Activated T-cell treated with anti-CD3 and anti-CD28 coated beads for 24 hours (primary cell): Measurements from ENCODE around the gene IGSF21.

Experiments
- DNase-seq: peaks from one replicate; pipeline ENCODE4 v3.0.0-alpha.2; 2020; ENCODE audit warnings: low read depth

The IGSF21 gene

DNA sequence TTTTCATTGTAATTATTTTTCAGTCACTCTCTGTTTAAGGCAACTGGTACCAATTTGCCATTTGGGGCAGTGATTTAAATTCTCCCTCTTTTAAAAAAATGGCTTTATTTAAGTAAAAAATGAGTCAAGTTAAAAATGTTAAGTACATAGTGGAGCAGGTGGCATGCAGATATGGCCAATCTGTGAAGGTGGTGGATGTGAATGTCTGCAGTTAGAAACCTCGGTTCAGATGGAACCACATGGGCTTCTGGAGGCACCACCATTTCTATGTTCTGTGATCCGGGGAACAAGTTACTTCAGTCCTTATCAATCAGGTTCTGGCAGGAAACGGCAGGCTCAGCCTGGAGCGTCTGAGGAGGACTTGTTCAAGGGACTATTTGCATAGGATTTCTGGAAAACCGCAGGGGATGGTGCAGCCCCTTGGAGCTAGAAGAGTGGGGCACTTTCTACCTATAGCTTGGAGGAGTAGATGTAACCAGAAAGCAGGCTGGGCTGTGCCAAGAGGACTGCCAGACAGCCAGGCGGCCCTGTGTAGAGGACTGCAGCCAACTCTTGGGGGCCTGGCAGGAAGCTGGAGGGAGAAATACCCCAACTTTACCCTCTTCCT is 12.3 kb downstream of the IGSF21 start:
- no peak for DNase-seq

- DNase-seq: no peak
These were observed 13.0 kb downstream of the IGSF21 start for GRCh38 chr1:18120638-18121037.

DNA sequence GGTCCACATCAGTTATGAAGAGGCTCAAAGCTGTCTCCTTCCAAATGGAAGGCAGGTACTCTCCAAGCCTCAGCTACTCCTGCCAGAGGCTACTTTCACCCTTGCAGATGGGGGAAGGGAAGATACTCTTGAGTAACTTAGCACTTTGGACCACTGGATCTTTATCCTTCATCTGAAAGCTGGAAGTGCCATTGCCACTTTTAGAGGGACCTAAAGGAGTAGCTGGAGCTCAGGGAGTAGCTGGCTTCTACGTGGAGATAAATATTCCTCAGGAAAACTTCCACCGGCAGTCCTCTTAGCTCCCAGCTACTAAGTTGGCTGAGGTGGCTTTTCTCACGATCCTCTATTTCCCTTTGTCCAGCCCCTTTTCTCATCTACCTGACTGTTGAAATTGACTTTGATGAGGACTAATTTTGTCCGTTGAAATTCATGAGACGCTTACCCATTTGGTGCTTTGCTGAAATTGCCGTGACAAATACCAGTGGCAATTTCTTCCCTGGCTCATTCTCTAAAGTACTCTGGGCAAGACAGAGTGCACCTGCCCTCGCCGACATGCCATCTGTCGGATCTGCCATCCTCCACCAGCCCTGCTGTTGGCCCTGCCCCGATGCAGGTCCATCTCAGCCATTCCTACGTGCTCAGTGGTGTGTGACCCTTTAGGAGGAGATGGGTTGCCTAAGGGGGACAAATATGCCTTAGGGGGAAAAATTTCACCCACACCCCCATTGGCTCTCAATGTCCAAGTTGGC is 13.6 kb downstream of the IGSF21 start:
- DNase-seq: no peak

DNA sequence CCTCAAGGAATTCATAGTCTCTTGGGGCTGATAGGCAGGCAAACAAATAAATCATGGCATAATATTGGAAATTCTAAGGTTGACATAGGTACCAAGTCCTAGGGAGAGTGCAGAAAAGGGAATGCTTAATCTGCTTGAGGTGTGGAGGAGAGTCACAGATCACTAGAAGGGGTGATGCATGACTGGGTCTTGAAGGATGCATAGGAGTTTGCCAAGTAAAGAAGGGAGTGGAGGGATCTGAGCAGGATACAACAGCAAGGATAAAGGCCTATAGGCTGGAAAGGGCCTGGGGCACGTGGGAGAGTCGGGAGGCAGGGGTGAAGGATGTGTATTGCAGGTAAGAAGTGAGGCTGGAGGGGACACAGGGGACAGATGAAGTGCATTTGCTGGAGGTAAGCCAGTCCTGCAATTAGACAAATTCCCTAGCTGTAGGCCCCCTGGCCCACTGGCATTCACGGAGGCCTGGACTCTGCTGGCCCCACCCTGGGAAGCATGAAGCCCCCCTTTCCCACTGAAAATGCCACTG is 15.9 kb downstream of the IGSF21 start:
- DNase-seq: no peak

- DNase-seq: no peak
These were observed 17.4 kb downstream of the IGSF21 start for GRCh38 chr1:18124977-18125376.

DNA sequence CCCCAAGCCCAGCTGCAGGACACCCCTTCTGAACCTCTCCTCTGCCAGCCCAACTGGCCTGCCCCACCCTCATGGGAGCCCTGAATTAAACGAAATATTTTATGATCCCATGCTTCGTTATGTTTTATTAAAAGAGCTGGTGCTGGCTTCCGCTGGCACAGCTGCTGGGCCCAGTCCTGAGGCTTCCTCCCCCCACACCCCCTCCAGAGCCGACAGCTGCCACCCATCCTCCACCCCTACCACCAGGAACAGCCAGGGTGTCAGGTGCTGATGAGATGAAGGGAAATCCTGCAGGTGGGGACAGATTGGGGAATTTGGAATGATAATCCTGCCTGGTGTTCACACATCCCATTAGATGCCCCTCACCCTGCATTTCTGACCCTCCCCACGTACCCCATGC is 19.0 kb downstream of the IGSF21 start:
- DNase-seq: no peak

- no peak for DNase-seq
These were observed 20.7 kb downstream of the IGSF21 start for GRCh38 chr1:18128298-18128697.

DNA sequence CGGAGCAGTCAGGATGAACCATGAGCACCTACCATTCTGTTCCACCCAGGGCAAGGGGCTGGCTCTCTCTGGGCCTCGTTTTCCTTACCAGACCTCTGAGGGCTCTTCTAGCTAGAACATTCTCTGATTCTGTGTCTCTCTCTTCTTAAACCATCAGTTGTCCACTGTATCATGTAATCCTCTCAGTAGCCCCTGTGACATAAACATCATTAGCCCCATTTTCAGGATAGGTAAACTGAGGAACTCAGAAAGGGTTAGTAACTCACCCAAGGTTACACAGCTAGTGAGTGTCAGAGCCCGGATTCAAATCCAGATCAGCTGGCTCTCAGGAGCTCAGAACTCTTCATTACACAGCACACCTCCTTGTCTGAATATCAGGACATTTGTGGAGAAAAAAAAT is 22.8 kb downstream of the IGSF21 start:
- DNase-seq: no peak

GRCh38 chr1:18132022-18132710 is 24.6 kb downstream of the IGSF21 start:
- no peak for DNase-seq

- DNase-seq: no peak
These were observed 25.3 kb downstream of the IGSF21 start for GRCh38 chr1:18132711-18133541.

DNA sequence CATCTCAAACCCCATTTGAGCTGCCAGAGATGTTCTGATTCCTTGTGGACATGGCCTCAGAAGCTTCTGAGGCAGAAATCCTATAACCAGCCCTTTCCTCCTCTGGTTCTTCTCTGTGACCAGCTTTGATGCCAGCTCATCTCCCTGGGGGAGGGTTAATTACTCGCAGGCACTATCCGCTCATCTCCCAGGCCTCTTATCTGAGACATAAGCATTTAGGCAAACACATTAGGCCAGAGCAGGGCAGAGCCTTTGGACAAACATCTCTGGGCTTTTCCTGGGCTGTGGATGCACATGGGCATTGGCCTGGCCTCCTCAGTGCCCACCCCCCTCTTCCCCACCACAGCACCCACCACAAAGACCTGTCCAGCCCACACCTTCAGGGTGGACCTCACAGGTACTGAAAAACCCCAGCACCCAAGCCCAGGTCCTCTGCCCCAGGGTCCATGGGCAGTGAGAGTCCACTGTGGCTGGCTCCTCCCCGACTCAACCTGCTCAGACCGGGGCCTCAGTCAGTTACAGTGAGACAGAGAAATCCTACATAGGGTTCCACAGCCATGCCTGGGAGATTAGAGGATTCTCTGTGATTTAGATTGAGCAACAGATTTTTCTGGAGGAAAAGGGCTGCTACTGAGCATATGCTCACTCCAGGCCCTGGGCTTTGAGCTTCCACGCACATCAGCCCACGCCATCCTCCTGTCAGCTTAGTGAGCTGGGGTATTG is 26.9 kb downstream of the IGSF21 start:
- DNase-seq: no peak

DNA sequence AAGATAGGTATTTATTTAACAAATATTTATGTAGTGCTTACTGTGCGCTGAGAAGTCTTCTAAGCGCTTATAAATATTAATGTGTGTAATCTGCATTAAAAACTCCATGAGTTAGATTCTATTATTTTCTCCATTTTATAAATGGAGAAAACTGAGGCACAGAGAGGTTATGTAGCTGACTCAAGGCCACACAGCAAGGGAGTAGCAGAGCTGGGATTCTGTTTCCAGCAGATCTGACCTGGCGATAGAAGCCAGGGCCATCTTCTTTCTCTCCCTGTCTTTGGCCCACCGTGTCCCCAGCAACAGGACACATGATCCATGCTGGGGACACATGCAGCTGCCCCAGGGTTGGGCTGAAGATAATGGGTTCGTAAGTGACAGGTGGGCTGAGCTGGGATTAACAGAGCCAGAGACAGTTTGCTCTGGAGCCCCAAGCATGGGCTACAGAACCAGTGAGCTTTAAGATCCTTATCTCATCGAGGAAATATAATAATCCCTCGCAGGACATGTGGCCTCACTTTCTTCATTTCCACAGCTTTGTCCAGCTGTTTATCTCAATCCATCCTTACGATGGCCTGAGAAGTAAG is 30.3 kb downstream of the IGSF21 start:
- DNase-seq: no peak

- DNase-seq: no peak
These were observed 31.8 kb downstream of the IGSF21 start for GRCh38 chr1:18139198-18139981.

DNA sequence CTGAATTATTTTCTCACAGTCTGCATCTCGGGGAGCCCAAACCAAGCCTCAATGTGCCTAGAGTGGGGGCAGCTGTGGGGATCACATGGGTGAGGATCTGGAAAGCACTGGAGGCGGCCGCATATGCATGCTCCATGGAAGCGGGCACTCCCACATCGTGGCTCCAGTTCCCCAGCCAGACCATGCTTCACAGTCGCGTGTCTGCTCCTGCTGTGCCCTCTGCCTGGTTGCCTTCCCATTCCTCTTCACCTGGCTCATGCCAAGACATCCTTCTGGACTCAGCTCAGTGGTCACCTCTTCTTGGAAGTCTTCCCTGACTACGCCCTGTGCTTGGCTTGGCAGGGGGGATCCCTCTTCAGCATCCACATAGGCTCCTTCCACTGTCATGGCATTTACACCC is 32.8 kb downstream of the IGSF21 start:
- no peak for DNase-seq

GRCh38 chr1:18141661-18142060 is 34.1 kb downstream of the IGSF21 start:
- no peak for DNase-seq

DNA sequence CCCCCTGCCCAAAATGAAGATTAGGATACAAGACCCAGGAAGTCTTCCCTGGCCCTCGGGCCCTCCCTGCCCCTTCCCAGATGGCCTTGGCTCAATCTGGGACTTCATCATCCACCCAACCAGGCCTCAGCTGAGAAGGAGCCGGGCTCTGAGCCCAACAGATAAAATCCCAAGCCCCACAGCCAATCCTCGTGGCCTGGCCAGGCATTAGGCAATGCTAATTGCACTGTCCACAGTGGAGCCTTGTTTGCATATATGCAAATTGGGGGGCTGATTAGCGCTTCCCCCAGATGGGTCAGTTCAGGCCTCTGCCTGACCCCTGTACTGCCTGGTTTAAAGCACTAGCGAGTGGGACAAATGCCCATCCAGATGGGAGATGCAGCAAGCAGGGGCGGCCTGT is 34.9 kb downstream of the IGSF21 start:
- DNase-seq: no peak

GRCh38 chr1:18142969-18143368 is 35.4 kb downstream of the IGSF21 start:
- no peak for DNase-seq

GRCh38 chr1:18144062-18144461 is 36.5 kb downstream of the IGSF21 start:
- DNase-seq: no peak

GRCh38 chr1:18144916-18145647 is 37.5 kb downstream of the IGSF21 start:
- DNase-seq: no peak
